BE2C (cell line): ENCODE data around the gene VPS13D.

ENCODE experiments used
- DNase-seq: peaks from one replicate; pipeline ENCODE4 v3.0.0-alpha.2; 2020
- H3K27me3 ChIP-seq: fragments of 250-450 bp; sonication (Bioruptor Pico); 2 replicates; pipeline ENCODE4 v1.5.1; 2020; ENCODE audit warnings: mild to moderate bottlenecking
- H3K36me3 ChIP-seq: fragments of 250-450 bp; sonication (Bioruptor Pico); 2 replicates; pipeline ENCODE4 v1.5.1; 2020; ENCODE audit warnings: mild to moderate bottlenecking
- H3K4me1 ChIP-seq: fragments of 250-450 bp; sonication (Bioruptor Pico); 2 replicates; pipeline ENCODE4 v1.5.1; 2020
- H3K4me3 ChIP-seq: 2 replicates; pipeline ENCODE4 v1.5.1; 2011; ENCODE audit warnings: low read depth, low read length
- H3K9me3 ChIP-seq: fragments of 250-450 bp; sonication (Bioruptor Pico); 2 replicates; pipeline ENCODE4 v1.5.1; 2020
- CTCF ChIP-seq: IDR thresholded peaks from 2 replicates; pipeline ENCODE4 v1.5.1; 2012; ENCODE audit warnings: mild to moderate bottlenecking, low read depth, low read length

The VPS13D gene

GRCh38 chr1:12496154-12496961, 266.5 kb downstream of the VPS13D start:
- TF ChIP-seq CTCF: no peak
- peak; percentile 17 for DNase-seq
- no peaks in the 10 kb centered on the region for H3K36me3 ChIP-seq

GRCh38 chr1:12499539-12500240, 269.9 kb downstream of the VPS13D start:
- no peaks in the 10 kb centered on the region for H3K27me3 ChIP-seq
- no peak for DNase-seq
- TF ChIP-seq CTCF: no peak
- no peaks in the 10 kb centered on the region for H3K36me3 ChIP-seq
- peaks cover 4% of the 10 kb centered on the region for H3K4me1 ChIP-seq
- no peak overlapping the region for H3K4me3 ChIP-seq
- H3K9me3 ChIP-seq: no peaks in the 10 kb centered on the region

More at GRCh38 chr1:12496154-12496961, 266.5 kb downstream of the VPS13D start:
- no peaks in the 10 kb centered on the region for H3K9me3 ChIP-seq
- H3K27me3 ChIP-seq: no peaks in the 10 kb centered on the region
- peaks cover 4% of the 10 kb centered on the region for H3K4me1 ChIP-seq
- no peak overlapping the region for H3K4me3 ChIP-seq

- TF ChIP-seq CTCF: no peak
- no peaks in the 10 kb centered on the region for H3K9me3 ChIP-seq
- H3K36me3 ChIP-seq: no peaks in the 10 kb centered on the region
- H3K4me3 ChIP-seq: no peak overlapping the region
- no peaks in the 10 kb centered on the region for H3K27me3 ChIP-seq
- H3K4me1 ChIP-seq: peaks cover 4% of the 10 kb centered on the region
- DNase-seq: no peak
Observed at GRCh38 chr1:12501661-12502060, 271.8 kb downstream of the VPS13D start.

- Histone ChIP-seq H3K4me3 (no peak overlapping the region), H3K4me1 (no peaks in the 10 kb centered on the region), H3K36me3 (no peaks in the 10 kb centered on the region), H3K9me3 (no peaks in the 10 kb centered on the region), H3K27me3 (no peaks in the 10 kb centered on the region)
- no peak for TF ChIP-seq CTCF
- DNase-seq: no peak
Observed at GRCh38 chr1:12502336-12503109, 272.7 kb downstream of the VPS13D start.

- Histone ChIP-seq H3K9me3 (no peaks in the 10 kb centered on the region), H3K4me3 (no peak overlapping the region), H3K27me3 (no peaks in the 10 kb centered on the region), H3K36me3 (no peaks in the 10 kb centered on the region), H3K4me1 (no peaks in the 10 kb centered on the region)
- no peak for TF ChIP-seq CTCF
- no peak for DNase-seq
Observed at GRCh38 chr1:12503709-12504108, 273.9 kb downstream of the VPS13D start.
